ENCODE results near the gene KCNA1.

Gene KCNA1

DNA sequence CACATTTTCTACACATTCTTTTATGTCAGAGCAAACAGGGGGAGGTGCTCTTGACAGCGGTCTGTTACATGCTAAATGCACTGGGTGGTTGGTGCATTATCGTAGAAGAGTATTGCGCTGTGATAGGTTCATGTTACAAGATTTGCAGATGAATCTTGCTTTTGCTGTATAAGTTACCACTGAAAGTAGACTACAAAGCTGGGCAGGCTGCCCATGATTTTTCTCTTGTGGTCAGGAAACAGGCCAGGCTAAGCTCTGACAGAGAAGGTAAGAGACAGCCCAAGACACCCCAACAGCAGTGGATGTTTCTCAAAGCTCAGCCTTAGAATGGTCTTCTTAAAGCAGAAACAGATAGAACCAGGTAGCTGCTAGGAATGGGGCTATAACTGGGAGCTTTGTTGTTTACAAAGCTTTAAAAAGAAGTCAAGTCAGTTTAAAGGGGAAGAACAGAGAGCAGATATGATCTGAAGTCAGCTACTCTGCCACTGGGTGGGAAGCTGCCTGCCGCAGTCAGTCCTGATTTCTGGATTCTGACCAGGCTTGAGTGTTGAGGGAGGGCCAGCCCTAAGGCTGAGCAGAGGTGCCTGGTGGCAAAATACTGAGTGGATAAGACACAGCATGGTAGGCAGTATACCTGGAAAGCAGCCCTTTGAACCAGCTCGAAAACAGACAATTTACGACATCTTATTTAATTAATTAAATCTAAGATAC, 9.4 kb downstream of the KCNA1 start:
- no peak overlapping the region for H3K4me3 ChIP-seq (ENCODE audit: low read length)
- no peak overlapping the region for H3K27ac ChIP-seq (ENCODE audit: low read length)
- no peak overlapping the region for H2AFZ ChIP-seq (ENCODE audit: low read length)
- no peak overlapping the region for H3K4me2 ChIP-seq (ENCODE audit: low read depth, low read length)
- no peaks in the 10 kb centered on the region for H3F3A ChIP-seq (ENCODE audit: insufficient read depth, low read length)
- TF ChIP-seq CTCF (IDR thresholded peaks at IDR 0.05; ENCODE audit: low read length) (no peak), EZH2 (optimal IDR thresholded peaks at IDR 0.05; ENCODE audit: low read depth, low read length) (no peak), EZH2phosphoT487 (IDR thresholded peaks at IDR 0.05; ENCODE audit: low read length) (no peak)
- H3K9me2 ChIP-seq (replicated peaks; ENCODE audit: insufficient read depth, low read length): no peaks in the 10 kb centered on the region
- no peaks in the 10 kb centered on the region for H3K79me2 ChIP-seq (ENCODE audit: low read length)
- no peaks in the 10 kb centered on the region for H3K4me1 ChIP-seq (ENCODE audit: low read length)
- H3K36me3 ChIP-seq (replicated peaks; ENCODE audit: insufficient read depth, low read length): no peaks in the 10 kb centered on the region
- H3K27me3 ChIP-seq (replicated peaks; ENCODE audit: insufficient read depth, low read length): no peaks in the 10 kb centered on the region
- no peak for DNase-seq
- H4K20me1 ChIP-seq (ENCODE audit: insufficient read depth, low read length): no peaks in the 10 kb centered on the region
- no peak overlapping the region for H3K9ac ChIP-seq (ENCODE audit: low read length)
- H3K9me3 ChIP-seq (replicated peaks; ENCODE audit: insufficient read depth, low read length): no peaks in the 10 kb centered on the region

DNA sequence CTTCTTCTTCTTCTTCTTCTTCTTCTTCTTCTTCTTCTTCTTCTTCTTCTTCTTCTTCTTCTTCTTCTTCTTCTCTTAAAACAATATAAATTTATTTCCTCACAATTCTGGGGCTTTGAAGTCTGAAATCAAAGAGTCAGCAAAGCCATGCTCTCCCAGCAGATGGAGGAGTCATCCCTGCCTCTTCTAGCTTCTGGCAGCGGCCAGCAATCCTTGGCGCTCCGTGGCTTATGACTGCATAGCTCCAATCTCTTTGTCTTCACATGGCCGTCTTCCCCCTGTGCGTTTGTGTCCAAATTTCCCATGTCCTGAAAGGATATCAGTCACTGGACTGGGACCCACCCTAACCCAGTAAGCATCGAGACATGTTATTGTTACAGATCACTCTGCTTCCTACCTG, 22.9 kb downstream of the KCNA1 start:
- Histone ChIP-seq H3K4me1 (ENCODE audit: low read length) (no peaks in the 10 kb centered on the region), H3K36me3 (replicated peaks; ENCODE audit: insufficient read depth, low read length) (no peaks in the 10 kb centered on the region), H3K27ac (ENCODE audit: low read length) (no peak overlapping the region), H2AFZ (ENCODE audit: low read length) (no peak overlapping the region), H3K9me2 (replicated peaks; ENCODE audit: insufficient read depth, low read length) (no peaks in the 10 kb centered on the region), H3K4me3 (ENCODE audit: low read length) (no peak overlapping the region), H4K20me1 (ENCODE audit: insufficient read depth, low read length) (no peaks in the 10 kb centered on the region), H3K79me2 (ENCODE audit: low read length) (no peaks in the 10 kb centered on the region), H3K27me3 (replicated peaks; ENCODE audit: insufficient read depth, low read length) (no peaks in the 10 kb centered on the region), H3F3A (ENCODE audit: insufficient read depth, low read length) (no peaks in the 10 kb centered on the region), H3K4me2 (ENCODE audit: low read depth, low read length) (no peak overlapping the region), H3K9ac (ENCODE audit: low read length) (no peak overlapping the region), H3K9me3 (replicated peaks; ENCODE audit: insufficient read depth, low read length) (no peaks in the 10 kb centered on the region)
- TF ChIP-seq CTCF (IDR thresholded peaks at IDR 0.05; ENCODE audit: low read length) (no peak), EZH2 (optimal IDR thresholded peaks at IDR 0.05; ENCODE audit: low read depth, low read length) (no peak), EZH2phosphoT487 (IDR thresholded peaks at IDR 0.05; ENCODE audit: low read length) (no peak)
- DNase-seq: no peak

DNA sequence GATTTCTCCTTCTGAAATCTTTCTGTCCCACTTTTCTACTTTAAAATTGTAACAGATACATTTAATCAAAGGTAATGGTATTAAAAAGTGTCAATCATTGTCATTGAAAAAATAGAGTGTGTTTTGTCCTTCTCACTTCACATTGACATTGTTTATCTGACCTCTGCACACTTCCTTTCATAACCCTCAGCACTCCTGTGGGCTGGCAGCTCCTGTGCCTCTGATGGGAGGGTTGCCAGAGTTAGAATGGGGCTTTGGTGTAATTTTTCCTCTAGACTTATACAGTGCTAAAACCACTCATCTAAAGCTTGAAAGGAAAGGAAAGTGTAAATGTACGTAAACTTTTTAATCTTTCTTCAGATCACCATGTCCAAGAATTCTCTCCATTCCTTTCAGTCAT, 23.7 kb downstream of the KCNA1 start:
- H3K9ac ChIP-seq (ENCODE audit: low read length): no peak overlapping the region
- no peaks in the 10 kb centered on the region for H3K9me2 ChIP-seq (replicated peaks; ENCODE audit: insufficient read depth, low read length)
- H3F3A ChIP-seq (ENCODE audit: insufficient read depth, low read length): no peaks in the 10 kb centered on the region

More for the DNA sequence above, 23.7 kb downstream of the KCNA1 start:
- Histone ChIP-seq H3K36me3 (replicated peaks; ENCODE audit: insufficient read depth, low read length) (no peaks in the 10 kb centered on the region), H4K20me1 (ENCODE audit: insufficient read depth, low read length) (no peaks in the 10 kb centered on the region), H2AFZ (ENCODE audit: low read length) (no peak overlapping the region), H3K79me2 (ENCODE audit: low read length) (no peaks in the 10 kb centered on the region), H3K4me3 (ENCODE audit: low read length) (no peak overlapping the region), H3K9me3 (replicated peaks; ENCODE audit: insufficient read depth, low read length) (no peaks in the 10 kb centered on the region), H3K27ac (ENCODE audit: low read length) (no peak overlapping the region), H3K4me2 (ENCODE audit: low read depth, low read length) (no peak overlapping the region), H3K27me3 (replicated peaks; ENCODE audit: insufficient read depth, low read length) (no peaks in the 10 kb centered on the region), H3K4me1 (ENCODE audit: low read length) (no peaks in the 10 kb centered on the region)
- TF ChIP-seq EZH2phosphoT487 (IDR thresholded peaks at IDR 0.05; ENCODE audit: low read length): no peak
- no peak for TF ChIP-seq EZH2 (optimal IDR thresholded peaks at IDR 0.05; ENCODE audit: low read depth, low read length)
- TF ChIP-seq CTCF (IDR thresholded peaks at IDR 0.05; ENCODE audit: low read length): no peak
- no peak for DNase-seq
